ENCODE results near the gene LHX8.

GRCh38 chr1:75131565-75132241 lies 2.5 kb upstream of the LHX8 start:
- no peak for TF ChIP-seq CTCF (IDR thresholded peaks at IDR 0.05 in 4 of 5, conservative IDR thresholded peaks at IDR 0.05 in 1 of 5)
- no peak for TF ChIP-seq POLR2A (IDR thresholded peaks at IDR 0.05)

All from gastrocnemius medialis (tissue), 4 donors.